Measurements from ENCODE around the gene PIH1D2.

GRCh38 chr11:112121981-112122615 lies 48.3 kb upstream of the PIH1D2 start:
- TF ChIP-seq CTCF (IDR thresholded peaks at IDR 0.05; ENCODE audit: low read depth, low read length) (no peak), POLR2A (IDR thresholded peaks at IDR 0.05; ENCODE audit: extremely low read depth, insufficient read length) (no peak)
